Measurements from ENCODE around the gene RPS25. TPM values are rescaled to one million over a fixed set of nuclear protein-coding genes. Genes with fewer than 3 reads are reported as not detected.
"Not testable (repeated sequence)": the region's sequence is repeated elsewhere in the genome, so short reads cannot be mapped to it uniquely, and the experiment has no call there.

The RPS25 gene
- total RNA-seq, 4 donors from 2014 or later = 729 to 2,261 (median 1,537) TPM

DNA sequence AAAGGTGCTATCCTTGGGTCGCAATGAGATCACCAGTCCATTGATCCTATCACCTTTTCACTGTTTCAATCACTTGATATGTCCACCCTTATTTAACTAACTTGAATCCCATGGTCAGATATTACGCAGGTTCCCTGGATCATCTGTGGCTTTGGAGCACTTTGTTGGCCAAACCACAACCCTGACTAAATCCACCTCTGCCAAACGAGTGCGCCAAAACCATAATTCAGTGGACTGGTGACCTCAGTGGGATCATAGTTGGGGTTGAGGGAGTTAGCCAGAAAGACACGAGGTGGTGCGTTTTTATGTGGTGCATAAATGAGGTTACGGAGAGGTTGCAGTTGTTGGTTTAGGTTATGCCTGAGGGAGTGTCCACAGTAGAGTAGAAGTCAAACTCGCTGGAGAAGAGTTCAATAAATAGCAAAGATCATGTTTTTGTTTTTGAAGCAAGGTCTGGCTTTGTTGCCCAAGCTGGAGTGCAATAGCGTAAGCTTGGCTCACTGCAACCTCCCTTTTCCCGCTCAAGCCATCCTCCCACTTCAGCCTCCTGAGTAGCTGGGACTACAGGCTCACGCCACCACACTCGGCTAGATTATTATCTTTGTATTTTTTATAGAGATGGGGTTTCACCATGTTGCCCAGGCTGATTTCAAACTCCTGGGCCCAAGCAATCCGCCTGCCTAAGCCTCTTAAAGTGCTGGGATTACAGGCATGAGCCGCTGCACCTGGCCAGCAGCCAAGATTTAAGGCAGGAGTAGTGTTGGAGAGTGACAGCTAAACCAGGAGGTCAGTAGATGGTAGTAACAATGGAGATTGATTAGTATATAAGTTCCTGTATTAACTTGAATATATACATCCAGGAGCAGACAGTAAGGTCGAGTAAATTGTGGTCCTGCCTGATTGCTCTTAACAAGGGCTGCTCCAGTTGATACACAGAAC lies 42.1 kb downstream of the RPS25 start:
- no peak for TF ChIP-seq POLR2A (IDR thresholded peaks at IDR 0.05)
- TF ChIP-seq, protein P1, sequence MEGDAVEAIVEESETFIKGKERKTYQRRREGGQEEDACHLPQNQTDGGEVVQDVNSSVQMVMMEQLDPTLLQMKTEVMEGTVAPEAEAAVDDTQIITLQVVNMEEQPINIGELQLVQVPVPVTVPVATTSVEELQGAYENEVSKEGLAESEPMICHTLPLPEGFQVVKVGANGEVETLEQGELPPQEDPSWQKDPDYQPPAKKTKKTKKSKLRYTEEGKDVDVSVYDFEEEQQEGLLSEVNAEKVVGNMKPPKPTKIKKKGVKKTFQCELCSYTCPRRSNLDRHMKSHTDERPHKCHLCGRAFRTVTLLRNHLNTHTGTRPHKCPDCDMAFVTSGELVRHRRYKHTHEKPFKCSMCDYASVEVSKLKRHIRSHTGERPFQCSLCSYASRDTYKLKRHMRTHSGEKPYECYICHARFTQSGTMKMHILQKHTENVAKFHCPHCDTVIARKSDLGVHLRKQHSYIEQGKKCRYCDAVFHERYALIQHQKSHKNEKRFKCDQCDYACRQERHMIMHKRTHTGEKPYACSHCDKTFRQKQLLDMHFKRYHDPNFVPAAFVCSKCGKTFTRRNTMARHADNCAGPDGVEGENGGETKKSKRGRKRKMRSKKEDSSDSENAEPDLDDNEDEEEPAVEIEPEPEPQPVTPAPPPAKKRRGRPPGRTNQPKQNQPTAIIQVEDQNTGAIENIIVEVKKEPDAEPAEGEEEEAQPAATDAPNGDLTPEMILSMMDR (IDR thresholded peaks at IDR 0.05) = no peak
- Histone ChIP-seq H3K27ac (no peak overlapping the region), H3K4me3 (no peak overlapping the region), H3K27me3 (peaks cover 0 to 35% (median 0%) of the 10 kb centered on the region in 4 donors), H3K4me1 (peaks cover 0 to 13% (median 0%) of the 10 kb centered on the region in 3 donors), H3K36me3 (no peaks in the 10 kb centered on the region), H3K9me3 (no peaks in the 10 kb centered on the region)
- intact Hi-C loops (cut with DNase I) = no loop called here
- WGBS, 2 donors = 75 to 80% methylated on average over 15 of the region's 15 CpGs
- DNase-seq = no peak

DNA sequence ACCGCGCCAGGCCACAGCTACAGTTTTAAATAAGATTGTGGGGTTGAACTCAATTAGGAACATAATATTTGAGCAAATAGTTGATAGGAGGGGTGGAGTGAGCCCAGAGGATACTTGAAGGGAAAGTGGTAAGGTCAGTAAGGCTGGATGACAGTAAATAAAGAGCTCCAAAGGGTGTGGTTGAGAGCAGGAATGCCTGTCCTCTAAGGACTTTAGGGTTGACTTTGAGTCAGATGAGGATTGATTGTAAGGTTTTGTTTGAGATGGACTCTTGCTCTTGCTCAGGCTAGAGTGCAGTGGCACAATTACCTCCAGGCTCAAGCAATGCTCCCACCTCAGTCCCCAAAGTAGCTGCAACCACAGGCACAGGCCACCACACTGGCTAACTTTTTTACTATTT lies 44.2 kb downstream of the RPS25 start:
- Histone ChIP-seq H3K4me1 (no peaks in the 10 kb centered on the region), H3K36me3 (no peaks in the 10 kb centered on the region), H3K9me3 (no peaks in the 10 kb centered on the region), H3K27me3 (peaks cover 0 to 29% (median 0%) of the 10 kb centered on the region in 4 donors), H3K27ac (no peak overlapping the region), H3K4me3 (no peak overlapping the region)
- DNase-seq = no peak
- TF ChIP-seq, protein P1 (IDR thresholded peaks at IDR 0.05) = no peak
- no peak for TF ChIP-seq POLR2A (IDR thresholded peaks at IDR 0.05)
- intact Hi-C loops (cut with DNase I) = no loop called here
- WGBS, 2 donors = 93 to 100% methylated on average over 2 of the region's 2 CpGs

DNA sequence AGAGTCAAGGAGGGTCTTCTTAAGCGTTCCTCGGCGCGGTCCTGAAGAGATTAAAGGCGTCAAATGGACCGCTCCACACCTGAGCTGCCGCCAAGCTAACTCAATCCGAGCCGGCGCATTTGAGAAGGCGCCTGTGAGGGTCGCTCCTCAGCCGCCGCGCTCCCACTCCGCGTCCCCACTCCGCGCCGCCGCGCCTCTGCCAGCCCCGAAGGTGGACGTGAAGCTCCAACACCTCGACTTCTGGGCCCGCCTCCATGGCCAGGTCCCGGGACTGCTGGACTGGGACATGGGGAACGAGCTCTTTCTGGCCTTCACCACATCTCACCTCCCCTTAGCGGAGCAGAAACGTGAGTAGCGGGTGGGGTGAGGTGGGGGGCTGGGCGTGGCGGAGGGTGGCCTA lies 46.5 kb downstream of the RPS25 start, which contains the start of gene FOXR1:
TSS of gene FOXR1 (plus strand) at position 116 of the 400 bp plus-strand sequence. CDS start at position 287, 171 bp downstream.
- DNase-seq = no peak
- 31 to 58% methylated on average over 4 to 25 of the region's 33 CpGs for WGBS, 2 donors
- intact Hi-C loops (cut with DNase I) = no loop called here
- no peak within 1 kb of the TSS for H3K4me3 ChIP-seq
- TF ChIP-seq POLR2A (IDR thresholded peaks at IDR 0.05) = no peak
- TF ChIP-seq, protein P1 (IDR thresholded peaks at IDR 0.05) = no peak
- H3K36me3 ChIP-seq = no peaks in the 10 kb centered on the region
- peaks cover 0 to 15% (median 0%) of the 10 kb centered on the region in 4 donors for H3K27me3 ChIP-seq
- H3K9me3 ChIP-seq = no peaks in the 10 kb centered on the region
- no peak within 1 kb of the TSS for H3K27ac ChIP-seq
- no peaks in the 10 kb centered on the region for H3K4me1 ChIP-seq

DNA sequence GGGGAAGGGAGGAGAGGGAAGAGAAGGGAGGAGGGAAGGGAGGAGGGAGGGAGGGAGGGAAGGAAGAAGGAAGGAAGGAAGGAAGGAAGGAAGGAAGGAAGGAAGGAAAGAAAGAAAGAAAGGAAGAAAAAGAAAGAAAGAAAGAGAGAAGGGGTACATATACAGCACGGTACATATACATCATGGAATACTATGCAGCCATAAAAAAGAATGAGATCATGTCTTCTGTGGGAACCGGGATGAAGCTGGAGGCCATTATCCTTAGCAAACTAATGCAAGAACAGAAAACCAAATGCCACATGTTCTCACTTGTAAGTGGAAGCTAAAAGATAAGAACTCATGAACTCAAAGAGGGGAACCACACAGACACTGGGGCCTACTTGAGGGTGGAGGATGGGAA lies 48.6 kb downstream of the RPS25 start:
- H3K4me3 ChIP-seq; H3K9me3 ChIP-seq; intact Hi-C loops (cut with DNase I); H3K36me3 ChIP-seq; H3K27ac ChIP-seq; DNase-seq; H3K4me1 ChIP-seq: not testable (repeated sequence)
- H3K27me3 ChIP-seq = peaks cover 0 to 15% (median 0%) of the 10 kb centered on the region in 4 donors
- WGBS, 2 donors = 91 to 94% methylated on average over 2 of the region's 2 CpGs

Small RNA genes within 50 kb of the gene (small RNA-seq; reads per million reads assigned to genes)
- gene AP003392.2 = 0 reads per million in 4 donors
- gene RF00017 = 0 reads per million in 4 donors
- 0 reads per million in 4 donors for gene RF00019

Other genes starting within 250 kb of the RPS25 start
- gene DDX6, start 227.2 kb downstream of the RPS25 start, total RNA-seq = 10 to 100 TPM; 69.7 to 96.9 (median 84.6) TPM
- gene CXCR5, start 134.5 kb downstream of the RPS25 start, total RNA-seq = under 1 TPM in 1 of 4 donors, not detected in 3; 0.06 TPM
- gene BCL9L, start 92.4 kb downstream of the RPS25 start, total RNA-seq = 10 to 100 TPM; 16.4 to 29.6 (median 18.9) TPM
- under 1 TPM in 1 of 4 donors, not detected in 3; 0.57 TPM for gene UPK2, start 62.0 kb downstream of the RPS25 start, total RNA-seq
- gene FOXR1, start 46.6 kb downstream of the RPS25 start, total RNA-seq = not detected
- 10 to 100 TPM in 3 of 4 donors, 1 to 10 TPM in 1; 9.2 to 58.9 (median 29.4) TPM for gene CENATAC, start 20.2 kb downstream of the RPS25 start, total RNA-seq
- gene TRAPPC4, start 423 bp upstream of the RPS25 start, total RNA-seq = 10 to 100 TPM; 26.5 to 44.4 (median 41.2) TPM
- gene SLC37A4, start 12.5 kb upstream of the RPS25 start, total RNA-seq = 10 to 100 TPM in 3 of 4 donors, 1 to 10 TPM in 1; 6.9 to 13.9 (median 11.5) TPM
- gene HYOU1, start 38.9 kb upstream of the RPS25 start, total RNA-seq = 10 to 100 TPM; 44.1 to 93.8 (median 65.4) TPM
- 10 to 100 TPM; 15.2 to 28.4 (median 18.2) TPM for gene VPS11, start 49.5 kb upstream of the RPS25 start, total RNA-seq
- gene HMBS, start 66.5 kb upstream of the RPS25 start, total RNA-seq = 10 to 100 TPM in 3 of 4 donors, 1 to 10 TPM in 1; 9.9 to 22.1 (median 14.2) TPM
- 10 to 100 TPM; 18.5 to 29.9 (median 26.7) TPM for gene DPAGT1, start 83.5 kb upstream of the RPS25 start, total RNA-seq
- 10 to 100 TPM in 1 of 4 donors, 1 to 10 TPM in 3; 5.1 to 12.8 (median 8.0) TPM for gene C2CD2L, start 89.0 kb upstream of the RPS25 start, total RNA-seq
- 10 to 100 TPM in 3 of 4 donors, 1 to 10 TPM in 1; 7.0 to 33.2 (median 13.9) TPM for gene HINFP, start 103.2 kb upstream of the RPS25 start, total RNA-seq
- gene ABCG4, start 130.7 kb upstream of the RPS25 start, total RNA-seq = under 1 TPM; 0.15 to 0.94 (median 0.39) TPM
- 10 to 100 TPM; 31.5 to 83.3 (median 67.5) TPM for gene NLRX1, start 150.4 kb upstream of the RPS25 start, total RNA-seq
- under 1 TPM in 1 of 4 donors, not detected in 3; under 0.01 TPM for gene NHERF4, start 167.1 kb upstream of the RPS25 start, total RNA-seq
- gene CBL, start 188.0 kb upstream of the RPS25 start, total RNA-seq = 10 to 100 TPM in 3 of 4 donors, 1 to 10 TPM in 1; 9.9 to 14.2 (median 12.4) TPM

Data from esophagus squamous epithelium (tissue), 5 donors.